GM12891 (cell line): ENCODE results near the gene FGF4.
"Not testable (repeated sequence)": the region's sequence is repeated elsewhere in the genome, so short reads cannot be mapped to it uniquely, and the experiment has no call there.

Source experiments
- PAX5 ChIP-seq: IDR thresholded peaks from 2 replicates; pipeline ENCODE4 v1.6.1; 2011; ENCODE audit warnings: low read length, moderate library complexity, mild to moderate bottlenecking; ENCODE audit not compliant: insufficient read depth, severe bottlenecking
- POLR2A ChIP-seq: IDR thresholded peaks from 2 replicates; pipeline ENCODE4 v1.6.1; 2011; ENCODE audit warnings: low read depth, low read length, control low read depth
- POLR2AphosphoS5 ChIP-seq: IDR thresholded peaks from 2 replicates; pipeline ENCODE4 v1.6.1; 2011; ENCODE audit warnings: low read depth, low read length, control low read depth
- POU2F2 ChIP-seq: IDR thresholded peaks from 2 replicates; pipeline ENCODE4 v1.6.1; 2011; ENCODE audit warnings: low read depth, mild to moderate bottlenecking, control low read depth, low read length, moderate library complexity
- SPI1 ChIP-seq: IDR thresholded peaks from 2 replicates; pipeline ENCODE4 v1.6.1; 2011; ENCODE audit warnings: low read depth, low read length, control low read depth
- TAF1 ChIP-seq: IDR thresholded peaks from 2 replicates; pipeline ENCODE4 v1.6.1; 2011; ENCODE audit warnings: low read depth, low read length, control low read depth

DNA sequence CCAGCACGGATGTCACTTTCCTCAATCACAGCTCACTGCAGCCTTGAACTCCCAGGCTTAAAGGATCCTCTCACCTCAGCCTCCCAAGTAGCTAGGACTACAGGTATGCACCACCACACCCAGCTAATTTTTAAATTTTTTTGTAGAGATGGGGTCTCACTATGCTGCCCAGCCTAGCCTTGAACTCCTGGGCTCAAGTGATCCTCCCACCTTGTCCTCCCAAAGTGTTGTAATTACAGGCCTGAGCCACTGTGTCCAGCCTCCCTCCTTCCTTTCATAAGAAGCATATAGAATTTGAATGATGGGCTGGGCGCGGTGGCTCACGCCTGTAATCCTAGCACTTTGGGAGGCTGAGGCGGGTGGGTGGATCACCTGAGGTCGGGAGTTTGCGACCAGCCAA lies 10.2 kb downstream of the FGF4 start:
- TF ChIP-seq POLR2A, POLR2AphosphoS5, PAX5, TAF1, SPI1, POU2F2: not testable (repeated sequence)
